ENCODE measurements around the gene SYNJ1. TPM values are rescaled to one million over a fixed set of nuclear protein-coding genes. Genes with fewer than 3 reads are reported as not detected.
A peak's percentile ranks its signal among the peaks of the same experiment; 100 is the strongest.

Gene SYNJ1
- total RNA-seq, 1 donor = 11.4 TPM

DNA sequence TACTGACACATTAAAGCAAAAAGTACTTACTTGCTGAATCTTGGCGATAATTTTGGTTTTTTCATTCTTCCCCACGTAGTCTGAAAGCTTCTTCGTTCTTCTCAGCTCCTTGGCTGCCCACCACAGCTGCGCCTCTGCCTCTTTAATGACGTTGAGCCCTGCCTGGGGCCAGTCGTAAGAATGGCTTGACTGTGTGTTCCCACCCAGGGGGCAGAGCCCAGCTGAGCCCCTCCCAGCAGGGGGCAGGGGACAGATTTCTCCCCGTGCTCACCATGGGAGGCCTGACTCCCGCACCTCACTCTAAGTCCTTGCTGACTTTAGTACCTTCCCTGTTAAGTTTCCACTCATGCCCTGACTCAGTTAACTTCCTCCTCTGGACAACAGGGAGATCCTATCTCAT is 124.7 kb downstream of the SYNJ1 start:
- TF ChIP-seq, protein P1, sequence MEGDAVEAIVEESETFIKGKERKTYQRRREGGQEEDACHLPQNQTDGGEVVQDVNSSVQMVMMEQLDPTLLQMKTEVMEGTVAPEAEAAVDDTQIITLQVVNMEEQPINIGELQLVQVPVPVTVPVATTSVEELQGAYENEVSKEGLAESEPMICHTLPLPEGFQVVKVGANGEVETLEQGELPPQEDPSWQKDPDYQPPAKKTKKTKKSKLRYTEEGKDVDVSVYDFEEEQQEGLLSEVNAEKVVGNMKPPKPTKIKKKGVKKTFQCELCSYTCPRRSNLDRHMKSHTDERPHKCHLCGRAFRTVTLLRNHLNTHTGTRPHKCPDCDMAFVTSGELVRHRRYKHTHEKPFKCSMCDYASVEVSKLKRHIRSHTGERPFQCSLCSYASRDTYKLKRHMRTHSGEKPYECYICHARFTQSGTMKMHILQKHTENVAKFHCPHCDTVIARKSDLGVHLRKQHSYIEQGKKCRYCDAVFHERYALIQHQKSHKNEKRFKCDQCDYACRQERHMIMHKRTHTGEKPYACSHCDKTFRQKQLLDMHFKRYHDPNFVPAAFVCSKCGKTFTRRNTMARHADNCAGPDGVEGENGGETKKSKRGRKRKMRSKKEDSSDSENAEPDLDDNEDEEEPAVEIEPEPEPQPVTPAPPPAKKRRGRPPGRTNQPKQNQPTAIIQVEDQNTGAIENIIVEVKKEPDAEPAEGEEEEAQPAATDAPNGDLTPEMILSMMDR (IDR thresholded peaks at IDR 0.05; ENCODE audit: insufficient read depth, low read length) = no peak
- no peak overlapping the region for H3K4me3 ChIP-seq (ENCODE audit: low read depth, low read length)
- no peak for DNase-seq (ENCODE audit: low read depth)

- DNase-seq (ENCODE audit: low read depth) = no peak
- TF ChIP-seq, protein P1 (IDR thresholded peaks at IDR 0.05; ENCODE audit: insufficient read depth, low read length) = no peak
- no peak overlapping the region for H3K4me3 ChIP-seq (ENCODE audit: low read depth, low read length)
Measured at GRCh38 chr21:32602099-32602498, 125.7 kb downstream of the SYNJ1 start.

GRCh38 chr21:32599526-32599925 is 128.3 kb downstream of the SYNJ1 start:
- no peak for DNase-seq (ENCODE audit: low read depth)
- TF ChIP-seq, protein P1 (IDR thresholded peaks at IDR 0.05; ENCODE audit: insufficient read depth, low read length) = no peak
- no peak overlapping the region for H3K4me3 ChIP-seq (ENCODE audit: low read depth, low read length)

GRCh38 chr21:32599091-32599490 is 128.7 kb downstream of the SYNJ1 start:
- DNase-seq (ENCODE audit: low read depth) = no peak
- no peak overlapping the region for H3K4me3 ChIP-seq (ENCODE audit: low read depth, low read length)

DNA sequence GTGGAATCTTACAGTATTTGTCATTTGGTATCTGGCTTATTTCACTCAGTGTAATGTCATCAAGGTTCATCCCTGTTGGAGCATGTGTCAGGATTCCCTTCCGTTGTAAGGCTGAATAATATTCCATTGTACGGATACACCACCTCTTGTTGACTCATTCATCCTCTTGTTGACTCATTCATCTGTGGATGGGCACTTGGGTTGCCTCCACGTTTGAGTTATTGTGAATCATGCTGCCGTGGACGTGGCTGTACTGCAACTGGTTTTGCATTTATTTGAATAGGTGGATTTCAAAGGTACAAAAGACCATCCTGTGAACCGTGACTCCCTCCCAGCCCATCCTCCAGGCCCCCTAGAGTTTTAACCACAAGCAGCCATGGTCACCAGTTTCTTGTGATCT is 130.6 kb downstream of the SYNJ1 start:
- no peak overlapping the region for H3K4me3 ChIP-seq (ENCODE audit: low read depth, low read length)
- peak; percentile 83 for DNase-seq (ENCODE audit: low read depth)
- TF ChIP-seq, protein P1 (IDR thresholded peaks at IDR 0.05; ENCODE audit: insufficient read depth, low read length) = no peak

More at GRCh38 chr21:32599091-32599490, 128.7 kb downstream of the SYNJ1 start:
- TF ChIP-seq, protein P1 (IDR thresholded peaks at IDR 0.05; ENCODE audit: insufficient read depth, low read length) = no peak

GRCh38 chr21:32595431-32595830 is 132.4 kb downstream of the SYNJ1 start:
- TF ChIP-seq, protein P1 (IDR thresholded peaks at IDR 0.05; ENCODE audit: insufficient read depth, low read length) = no peak
- H3K4me3 ChIP-seq (ENCODE audit: low read depth, low read length) = no peak overlapping the region
- no peak for DNase-seq (ENCODE audit: low read depth)

DNA sequence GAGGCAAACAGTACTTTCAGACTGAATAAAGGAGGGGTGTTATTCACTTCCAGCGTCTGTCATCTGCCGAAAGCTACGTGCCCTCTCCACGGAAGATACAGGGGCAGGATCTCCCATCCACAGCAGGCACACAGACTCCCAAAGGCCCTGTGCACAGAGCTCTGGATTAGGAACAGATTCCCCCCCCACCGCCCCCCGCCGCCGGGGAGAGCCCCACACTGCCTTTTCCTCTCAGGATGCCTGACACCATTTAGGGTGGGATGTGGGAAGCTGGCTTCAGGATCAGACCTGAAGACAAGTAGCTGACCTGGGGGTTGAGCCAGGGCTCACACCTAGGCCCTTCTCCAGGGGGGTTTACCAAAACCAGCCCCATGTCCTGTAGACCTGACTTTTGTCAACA is 134.1 kb downstream of the SYNJ1 start:
- no peak for DNase-seq (ENCODE audit: low read depth)
- TF ChIP-seq, protein P1 (IDR thresholded peaks at IDR 0.05; ENCODE audit: insufficient read depth, low read length) = no peak
- H3K4me3 ChIP-seq (ENCODE audit: low read depth, low read length) = no peak overlapping the region

Measured in fibroblast of the aortic adventitia (primary cell).